GM23338 (cell line): ENCODE results near the gene AIG1.

Source experiments
- CREB1 ChIP-seq: fragments of 250-450 bp; sonication (Bioruptor Pico); IDR thresholded peaks from 2 replicates; pipeline ENCODE4 v1.5.0; 2020; ENCODE audit warnings: low read depth, mild to moderate bottlenecking, moderate library complexity
- EZH2 ChIP-seq: fragments of 200-600 bp; sonication (generic); IDR thresholded peaks from one replicate; pipeline ENCODE4 v1.8.0; 2017; ENCODE audit warnings: antibody characterized with exemption, mild to moderate bottlenecking, low read depth; ENCODE audit not compliant: unreplicated experiment
- EZH2phosphoT487 ChIP-seq: fragments of 200-600 bp; sonication (generic); IDR thresholded peaks from one replicate; pipeline ENCODE4 v1.8.1; 2018; ENCODE audit warnings: antibody characterized with exemption; ENCODE audit not compliant: unreplicated experiment
- POLR2AphosphoS5 ChIP-seq: IDR thresholded peaks from 2 replicates; pipeline ENCODE4 v1.6.1; 2016; ENCODE audit warnings: antibody characterized with exemption, low read depth
- TF ChIP-seq, protein P1 (sequence below), 2 experiments: fragments of 200-600 bp in 1 of 2; sonication (generic) in 1 of 2; conservative IDR thresholded peaks; 2 replicates each; pipeline versions ENCODE4 v1.5.1 to v1.6.1; 2016 to 2017; ENCODE audit warnings: antibody characterized with exemption in 2 of 2, low read depth in 2 of 2, mild to moderate bottlenecking in 2 of 2, moderate library complexity in 1 of 2

DNA sequence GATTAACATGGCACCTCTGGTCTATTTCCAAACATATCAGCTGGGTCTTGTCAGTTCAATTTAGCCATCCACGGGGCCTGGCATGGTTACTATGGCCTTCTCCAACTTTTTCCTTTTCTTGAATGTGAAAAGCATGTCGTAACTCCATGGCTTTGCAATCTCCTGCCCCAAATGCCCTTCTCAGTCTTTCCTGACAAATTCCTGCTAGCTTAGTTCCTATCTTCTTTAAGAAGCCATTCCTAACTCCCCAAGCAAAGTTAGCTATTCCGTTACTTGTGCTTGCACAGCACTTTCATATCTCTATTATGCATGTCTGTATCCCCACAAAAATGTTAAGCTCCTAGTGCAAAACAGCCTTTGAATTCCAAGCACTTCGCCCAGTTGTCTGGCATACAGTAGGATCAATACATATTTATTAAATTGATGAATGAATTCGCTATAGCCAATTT, 105.6 kb downstream of the AIG1 start:
- TF ChIP-seq EZH2 (no peak), CREB1 (CRISPR knock-in tag) (no peak), POLR2AphosphoS5 (no peak), EZH2phosphoT487 (no peak)
- TF ChIP-seq, protein P1, sequence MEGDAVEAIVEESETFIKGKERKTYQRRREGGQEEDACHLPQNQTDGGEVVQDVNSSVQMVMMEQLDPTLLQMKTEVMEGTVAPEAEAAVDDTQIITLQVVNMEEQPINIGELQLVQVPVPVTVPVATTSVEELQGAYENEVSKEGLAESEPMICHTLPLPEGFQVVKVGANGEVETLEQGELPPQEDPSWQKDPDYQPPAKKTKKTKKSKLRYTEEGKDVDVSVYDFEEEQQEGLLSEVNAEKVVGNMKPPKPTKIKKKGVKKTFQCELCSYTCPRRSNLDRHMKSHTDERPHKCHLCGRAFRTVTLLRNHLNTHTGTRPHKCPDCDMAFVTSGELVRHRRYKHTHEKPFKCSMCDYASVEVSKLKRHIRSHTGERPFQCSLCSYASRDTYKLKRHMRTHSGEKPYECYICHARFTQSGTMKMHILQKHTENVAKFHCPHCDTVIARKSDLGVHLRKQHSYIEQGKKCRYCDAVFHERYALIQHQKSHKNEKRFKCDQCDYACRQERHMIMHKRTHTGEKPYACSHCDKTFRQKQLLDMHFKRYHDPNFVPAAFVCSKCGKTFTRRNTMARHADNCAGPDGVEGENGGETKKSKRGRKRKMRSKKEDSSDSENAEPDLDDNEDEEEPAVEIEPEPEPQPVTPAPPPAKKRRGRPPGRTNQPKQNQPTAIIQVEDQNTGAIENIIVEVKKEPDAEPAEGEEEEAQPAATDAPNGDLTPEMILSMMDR (conservative IDR thresholded peaks at IDR 0.05; ENCODE audit: low read depth in 2 of 2), result no peak
